HG02763 (cell line): Measurements from ENCODE around the gene AUH.

Source experiments
- ATAC-seq: cut with Tn5 transposase; IDR thresholded peaks from one replicate; pipeline ENCODE4 v1.9.1; 2021; ENCODE audit warnings: mild to moderate bottlenecking, moderate library complexity; ENCODE audit not compliant: unreplicated experiment

The AUH gene

DNA sequence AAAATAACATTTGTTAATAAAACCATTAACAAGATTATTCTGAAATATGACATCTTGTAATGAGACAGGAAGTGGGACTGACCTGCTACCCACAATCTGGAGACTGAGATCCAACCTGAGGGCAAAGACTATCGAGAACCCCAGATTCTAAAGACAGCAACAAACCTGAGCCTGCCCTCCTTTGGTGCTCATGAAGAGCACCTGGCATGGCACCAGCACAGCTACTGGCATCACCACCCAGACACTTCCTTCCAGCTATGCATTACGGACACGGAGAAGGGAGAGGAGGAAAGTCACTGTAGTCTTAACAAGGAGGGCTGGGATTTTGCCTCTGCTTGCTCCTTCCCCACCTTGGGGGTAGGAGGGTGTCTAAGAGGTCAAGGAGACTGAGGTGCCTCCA lies 105.5 kb downstream of the AUH start:
- no peak for ATAC-seq

GRCh38 chr9:91255327-91255726 lies 106.4 kb downstream of the AUH start:
- ATAC-seq, result no peak

DNA sequence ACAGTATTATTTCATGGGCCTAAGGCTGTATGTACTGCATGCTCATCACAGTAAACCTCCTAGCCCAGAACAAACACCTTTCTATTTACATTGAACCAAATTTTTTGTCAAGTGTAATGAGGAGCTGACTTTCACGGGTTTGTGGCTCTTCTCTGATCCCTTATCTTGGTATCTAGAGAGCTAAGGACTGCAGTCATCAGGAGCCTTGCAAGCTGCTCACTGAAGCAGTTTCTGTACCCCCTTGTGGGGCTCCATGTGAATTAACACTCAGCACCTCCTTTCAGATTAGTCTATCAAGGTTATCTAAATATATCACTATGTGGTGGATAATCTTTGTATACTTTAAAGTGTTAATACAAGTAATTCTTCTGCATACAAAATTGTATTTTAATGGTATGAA lies 108.2 kb downstream of the AUH start:
- ATAC-seq, result no peak

DNA sequence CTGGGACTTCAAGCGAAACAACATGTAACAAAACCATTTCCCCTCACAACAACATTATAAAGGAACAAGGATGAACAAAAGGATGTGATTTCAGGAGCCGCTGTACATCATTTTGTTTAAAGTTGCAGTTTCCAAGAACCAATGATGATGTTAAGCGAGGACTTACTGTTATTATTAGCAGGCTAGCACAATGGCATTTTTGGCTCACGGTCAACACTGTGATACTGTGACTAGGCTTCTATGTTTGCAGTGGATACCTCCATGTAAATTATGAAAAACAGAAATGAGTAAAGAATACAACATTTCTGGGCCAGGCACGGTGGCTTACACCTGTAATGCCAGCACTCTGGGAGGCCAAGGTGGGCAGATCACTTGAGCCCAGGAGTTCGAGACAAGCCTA lies 113.0 kb downstream of the AUH start:
- ATAC-seq, result no peak

- ATAC-seq, result no peak
Measured at GRCh38 chr9:91247278-91247677, 114.4 kb downstream of the AUH start.

DNA sequence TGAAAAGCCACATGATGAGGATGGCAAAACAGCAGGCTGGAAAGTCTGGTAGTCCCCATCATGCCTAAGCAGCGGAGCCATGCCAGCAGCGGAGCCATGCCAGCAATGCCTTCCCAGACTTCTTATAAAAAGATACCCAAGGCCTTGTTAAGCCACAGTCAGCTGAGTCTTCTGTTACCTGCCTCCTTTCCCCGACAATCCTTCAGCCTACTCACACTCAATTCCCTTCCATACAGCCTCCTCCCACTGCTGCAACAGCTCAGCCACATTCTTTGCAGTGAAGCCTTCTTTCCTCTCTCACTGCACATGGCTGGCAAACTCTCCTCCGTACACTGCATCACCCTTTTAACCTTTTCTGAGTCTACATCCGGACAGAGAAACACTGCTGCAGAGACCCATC lies 114.9 kb downstream of the AUH start:
- no peak for ATAC-seq

GRCh38 chr9:91245431-91246313 lies 116.0 kb downstream of the AUH start:
- no peak for ATAC-seq

DNA sequence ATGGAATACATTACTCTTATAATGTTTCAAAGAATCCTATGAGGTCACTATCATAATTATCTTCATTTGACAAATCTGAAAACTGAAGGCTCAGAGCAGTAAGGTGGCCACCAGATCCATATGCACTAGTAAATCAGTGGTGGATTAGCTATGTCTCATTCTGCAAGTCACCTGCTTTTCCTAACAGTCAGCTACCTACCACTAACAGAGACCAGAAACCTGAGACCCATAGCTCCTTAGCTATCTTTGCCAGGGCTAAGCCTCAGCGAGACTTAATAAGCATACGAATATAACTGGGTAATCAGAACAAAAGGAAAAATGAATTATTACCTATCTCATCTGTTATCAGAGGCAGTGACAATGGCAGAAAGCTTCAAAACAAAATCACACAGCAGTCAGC lies 118.7 kb downstream of the AUH start:
- ATAC-seq, result no peak

- ATAC-seq, result no peak
Measured at GRCh38 chr9:91241909-91242308, 119.8 kb downstream of the AUH start.

DNA sequence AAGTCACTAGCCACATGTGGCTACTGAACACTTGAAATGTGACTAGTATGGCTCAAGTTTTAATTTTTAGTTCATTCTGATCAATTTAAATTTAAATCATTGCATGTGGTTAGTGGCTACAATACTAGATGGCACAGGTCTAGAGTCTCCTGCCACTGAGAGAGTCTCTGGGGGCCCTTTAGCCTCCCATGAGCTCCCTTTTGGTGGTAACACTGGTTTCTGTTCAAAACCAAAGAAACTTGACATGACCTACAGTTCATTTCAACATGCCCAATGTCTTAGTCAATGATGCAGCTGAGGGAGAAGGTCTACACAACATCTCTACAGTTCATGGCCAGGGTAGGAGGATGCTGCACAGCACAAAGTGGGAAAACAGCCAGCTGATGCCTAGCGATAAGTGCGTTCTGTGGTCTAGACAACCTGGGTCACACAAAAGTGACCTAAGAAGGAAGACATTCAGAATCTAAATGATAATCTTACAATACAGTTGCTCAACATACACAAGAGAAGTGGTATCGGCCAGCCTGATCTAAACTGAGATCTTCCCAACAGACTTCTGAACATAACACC lies 121.0 kb downstream of the AUH start:
- no peak for ATAC-seq

DNA sequence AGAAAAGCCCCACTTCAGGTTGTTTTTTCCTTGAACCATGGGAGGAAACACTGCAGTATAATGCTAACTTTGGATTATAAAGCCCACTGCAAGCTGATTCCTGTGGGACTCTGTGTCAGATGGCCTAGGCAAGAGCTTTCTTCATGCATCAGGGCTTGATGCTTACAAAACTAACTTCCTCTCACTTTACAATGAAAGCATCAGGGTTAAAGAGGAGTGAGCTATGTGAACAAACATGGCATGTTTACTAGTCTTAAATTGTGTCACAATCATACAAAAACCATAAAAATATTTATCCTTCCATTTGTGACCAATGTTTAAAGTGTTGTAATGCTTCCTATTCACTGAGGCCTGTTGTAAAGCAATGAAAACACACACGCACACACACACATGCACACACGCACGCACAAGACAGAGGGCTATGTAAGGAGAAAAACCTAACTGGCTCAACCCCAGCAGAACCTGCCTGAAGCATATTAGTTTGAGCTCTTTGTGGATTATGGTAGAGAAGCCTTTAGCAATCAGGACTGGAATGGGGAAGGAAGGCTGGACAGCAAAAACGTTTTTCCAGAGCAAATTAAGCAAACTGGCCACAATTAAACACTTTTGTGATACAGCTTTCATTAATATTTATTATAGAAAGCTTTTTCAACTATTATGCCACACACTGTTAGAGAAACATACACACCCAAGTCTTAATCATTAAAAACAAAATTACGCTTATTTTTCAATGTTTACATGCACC lies 122.2 kb downstream of the AUH start:
- ATAC-seq, result no peak

GRCh38 chr9:91234523-91234922 lies 127.2 kb downstream of the AUH start:
- no peak for ATAC-seq

DNA sequence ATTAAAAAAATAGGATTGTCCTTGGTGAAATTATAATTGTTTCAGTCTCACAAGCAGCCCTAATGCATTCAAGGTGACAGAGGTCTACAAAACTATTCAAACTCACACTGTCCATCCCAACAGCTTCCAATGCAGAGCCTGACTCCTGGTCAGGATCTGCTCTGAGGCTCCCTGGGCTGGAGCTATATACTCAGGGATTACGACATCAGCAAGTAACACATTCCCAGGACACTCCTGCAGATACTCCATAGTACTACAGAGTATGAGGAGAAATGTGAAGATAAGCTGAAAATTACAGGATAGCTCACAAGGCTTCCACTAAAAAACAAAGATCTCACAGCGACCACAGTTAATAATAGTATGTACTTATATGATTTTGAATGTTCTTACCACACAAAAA lies 130.1 kb downstream of the AUH start:
- ATAC-seq, result no peak

- ATAC-seq, result no peak
Measured at GRCh38 chr9:91223000-91223399, 138.7 kb downstream of the AUH start.

DNA sequence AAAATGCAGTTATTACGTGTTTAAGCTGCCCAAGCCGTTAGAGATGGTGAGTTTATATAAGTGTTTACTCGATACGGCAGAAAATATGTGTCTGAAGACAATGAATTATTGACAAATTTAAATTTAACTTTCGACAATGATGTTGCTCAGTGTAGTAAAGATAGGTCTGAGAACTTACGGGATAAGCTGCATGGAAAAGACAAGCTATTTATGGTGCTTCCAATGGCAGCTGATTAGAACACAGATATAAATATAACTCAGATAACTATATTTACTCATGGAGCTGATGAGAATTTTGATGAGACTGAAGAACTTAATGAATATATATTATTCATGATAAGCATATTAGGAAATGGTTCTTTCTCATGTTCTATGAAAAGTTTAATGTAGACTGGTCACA lies 139.3 kb downstream of the AUH start:
- no peak for ATAC-seq

DNA sequence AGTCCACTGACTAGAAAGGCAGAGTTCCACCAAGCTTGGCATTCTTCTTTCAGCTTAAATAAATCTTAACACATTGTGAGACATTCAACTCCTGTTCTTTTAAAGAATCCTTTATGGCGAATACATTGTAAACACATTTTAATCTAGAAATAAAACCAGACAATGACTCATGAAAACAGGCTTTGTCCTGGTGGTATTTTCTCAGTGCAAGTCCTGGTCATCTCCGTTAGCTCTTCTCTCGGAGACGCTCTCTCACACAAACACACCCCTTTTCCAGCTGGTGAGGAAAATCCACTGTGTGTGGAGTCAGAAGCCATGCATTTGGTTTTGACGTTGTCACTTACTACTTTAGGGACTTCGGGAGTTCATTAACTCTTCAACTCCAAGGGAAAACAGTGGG lies 140.4 kb downstream of the AUH start:
- no peak for ATAC-seq

DNA sequence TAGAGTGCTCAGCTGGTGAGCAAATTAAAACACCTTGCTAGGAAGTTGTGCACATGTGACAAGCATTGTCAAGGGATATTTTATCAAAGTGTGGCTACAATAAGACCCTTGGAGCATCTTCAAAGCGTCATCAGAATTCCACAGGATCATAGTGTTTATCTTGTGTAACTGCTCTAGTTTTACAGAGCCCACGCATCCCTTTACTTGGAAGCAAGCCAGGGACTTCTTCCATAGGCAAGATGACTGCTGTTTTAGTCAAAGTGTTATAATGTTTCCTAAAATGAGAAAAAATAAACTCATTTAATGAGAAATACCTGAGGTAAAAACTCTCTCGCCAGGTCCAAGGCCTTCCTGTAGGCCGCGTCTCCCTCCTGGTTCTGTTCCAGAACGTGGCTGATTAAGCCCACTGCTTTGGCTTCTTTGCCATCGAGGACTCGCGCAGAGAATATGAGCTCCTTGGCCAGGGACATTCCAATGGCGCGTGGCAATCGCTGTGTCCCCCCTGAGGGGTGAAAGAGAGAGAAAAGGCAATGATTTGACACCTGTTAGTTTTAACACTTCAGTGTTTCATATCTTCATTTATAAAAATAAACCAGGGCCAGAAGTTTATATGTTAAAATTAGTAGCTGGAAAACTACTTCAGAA lies 141.1 kb downstream of the AUH start:
- no peak for ATAC-seq

GRCh38 chr9:91220021-91220420 lies 141.7 kb downstream of the AUH start:
- no peak for ATAC-seq

- ATAC-seq, result no peak
Measured at GRCh38 chr9:91219557-91219956, 142.2 kb downstream of the AUH start.

GRCh38 chr9:91217388-91217787 lies 144.3 kb downstream of the AUH start:
- no peak for ATAC-seq

DNA sequence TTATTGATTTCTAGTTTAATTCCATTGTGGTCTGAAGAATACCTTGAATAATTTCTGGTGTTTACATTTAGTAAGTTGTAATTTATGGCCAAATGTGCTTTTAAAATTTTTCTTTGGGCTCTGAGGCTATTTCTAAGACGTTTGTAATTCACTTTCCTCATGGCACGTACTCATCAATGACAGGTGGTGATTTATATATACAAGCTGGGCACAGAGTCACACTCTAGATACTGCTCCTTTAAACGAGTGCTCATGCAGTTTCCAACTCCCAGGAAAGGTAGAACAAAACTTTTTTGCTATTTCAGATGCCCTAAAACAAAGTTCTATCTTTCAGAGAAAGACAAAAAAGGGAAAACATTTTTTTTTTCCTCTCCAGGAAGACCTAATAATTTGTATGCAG lies 146.9 kb downstream of the AUH start:
- ATAC-seq, result no peak

GRCh38 chr9:91214086-91214485 lies 147.6 kb downstream of the AUH start:
- ATAC-seq, result no peak
